Amniotic stem cell (primary cell): ENCODE measurements around the gene ATG9B.
A peak's percentile ranks its signal among the peaks of the same experiment; 100 is the strongest.
"Not testable (repeated sequence)": the region's sequence is repeated elsewhere in the genome, so short reads cannot be mapped to it uniquely, and the experiment has no call there.

Experiments used
- DNase-seq: peaks from one replicate; lab custom pipeline; 2025; lab: John Stamatoyannopoulos, UW

Gene ATG9B

GRCh38 chr7:151015967-151016366 lies 8.3 kb downstream of the ATG9B start:
- no peak for DNase-seq

- DNase-seq: no peak
These were observed 9.3 kb downstream of the ATG9B start for GRCh38 chr7:151014950-151015349.

- peak; percentile 22 for DNase-seq
These were observed 10.4 kb downstream of the ATG9B start for GRCh38 chr7:151013733-151014497.

- DNase-seq: no peak
These were observed 10.9 kb downstream of the ATG9B start for GRCh38 chr7:151013356-151013732.

- no peak for DNase-seq
These were observed 11.4 kb downstream of the ATG9B start for GRCh38 chr7:151012911-151013347.

- DNase-seq: no peak
These were observed 12.1 kb downstream of the ATG9B start for GRCh38 chr7:151012031-151012692.

- not testable (repeated sequence) for DNase-seq
These were observed 12.7 kb downstream of the ATG9B start for GRCh38 chr7:151011616-151012015.

GRCh38 chr7:151011097-151011409 lies 13.2 kb downstream of the ATG9B start:
- DNase-seq: no peak

GRCh38 chr7:151010307-151011096 lies 13.8 kb downstream of the ATG9B start:
- no peak for DNase-seq

GRCh38 chr7:151010037-151010306 lies 14.3 kb downstream of the ATG9B start:
- DNase-seq: no peak

- no peak for DNase-seq
These were observed 14.8 kb downstream of the ATG9B start for GRCh38 chr7:151009327-151010036.

GRCh38 chr7:151008511-151009323 lies 15.6 kb downstream of the ATG9B start:
- DNase-seq: no peak

GRCh38 chr7:151008143-151008510 lies 16.2 kb downstream of the ATG9B start:
- no peak for DNase-seq

GRCh38 chr7:151007469-151007898 lies 16.8 kb downstream of the ATG9B start:
- no peak for DNase-seq

GRCh38 chr7:151006590-151007300 lies 17.5 kb downstream of the ATG9B start:
- no peak for DNase-seq

- DNase-seq: no peak
These were observed 18.7 kb downstream of the ATG9B start for GRCh38 chr7:151005566-151005965.

GRCh38 chr7:151003572-151003971 lies 20.7 kb downstream of the ATG9B start:
- DNase-seq: no peak

- DNase-seq: no peak
These were observed 22.7 kb downstream of the ATG9B start for GRCh38 chr7:151001546-151001945.

GRCh38 chr7:151000897-151001495 lies 23.3 kb downstream of the ATG9B start:
- no peak for DNase-seq

GRCh38 chr7:150999497-151000230 lies 24.6 kb downstream of the ATG9B start:
- no peak for DNase-seq
